ENCODE results near the gene EIF4G1. TPM values are rescaled to one million over a fixed set of nuclear protein-coding genes. Genes with fewer than 3 reads are reported as not detected.

EIF4G1 gene
- total RNA-seq, 1 donor from 2014 or later: 381 TPM

- no peak for TF ChIP-seq CTCF (IDR thresholded peaks at IDR 0.05; ENCODE audit: insufficient read depth, low read length, poor library complexity, severe bottlenecking)
- H3K4me3 ChIP-seq (ENCODE audit: low read depth, low read length): no peak overlapping the region
- H3K36me3 ChIP-seq (ENCODE audit: control insufficient read depth, insufficient read depth, low read length): no peaks in the 10 kb centered on the region
- peaks cover 8% of the 10 kb centered on the region for H3K27me3 ChIP-seq (ENCODE audit: control insufficient read depth, insufficient read depth, low read length)
- no peak for DNase-seq (ENCODE audit: low read depth)
Observed at GRCh38 chr3:184291044-184291737, 23.2 kb upstream of the EIF4G1 start.

DNA sequence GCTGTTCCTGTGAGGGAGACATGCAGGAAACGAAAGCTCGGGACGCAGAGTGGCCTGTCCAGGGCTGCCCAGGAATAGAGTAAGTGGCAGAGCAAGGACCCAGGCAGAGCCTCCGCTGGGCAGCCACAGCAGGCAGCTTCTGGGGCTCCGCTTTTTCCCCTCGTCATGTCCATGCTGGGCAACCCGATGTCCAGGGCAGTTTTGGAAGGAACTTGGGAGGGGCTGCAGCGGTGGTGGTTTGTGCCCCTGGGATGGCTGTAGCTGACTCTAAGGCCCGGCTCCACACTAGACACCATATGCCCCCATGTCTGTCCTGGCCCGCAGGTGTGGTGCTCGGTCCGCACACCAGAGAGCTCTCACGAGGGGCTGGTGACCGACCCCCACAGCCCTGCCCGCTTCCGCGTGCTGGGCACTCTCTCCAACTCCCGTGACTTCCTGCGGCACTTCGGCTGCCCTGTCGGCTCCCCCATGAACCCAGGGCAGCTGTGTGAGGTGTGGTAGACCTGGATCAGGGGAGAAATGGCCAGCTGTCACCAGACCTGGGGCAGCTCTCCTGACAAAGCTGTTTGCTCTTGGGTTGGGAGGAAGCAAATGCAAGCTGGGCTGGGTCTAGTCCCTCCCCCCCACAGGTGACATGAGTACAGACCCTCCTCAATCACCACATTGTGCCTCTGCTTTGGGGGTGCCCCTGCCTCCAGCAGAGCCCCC lies 22.5 kb upstream of the EIF4G1 start:
- no peak for DNase-seq (ENCODE audit: low read depth)
- Histone ChIP-seq H3K4me3 (ENCODE audit: low read depth, low read length) (no peak overlapping the region), H3K27me3 (ENCODE audit: control insufficient read depth, insufficient read depth, low read length) (peaks cover 8% of the 10 kb centered on the region), H3K36me3 (ENCODE audit: control insufficient read depth, insufficient read depth, low read length) (no peaks in the 10 kb centered on the region)
- no peak for TF ChIP-seq CTCF (IDR thresholded peaks at IDR 0.05; ENCODE audit: insufficient read depth, low read length, poor library complexity, severe bottlenecking)

DNA sequence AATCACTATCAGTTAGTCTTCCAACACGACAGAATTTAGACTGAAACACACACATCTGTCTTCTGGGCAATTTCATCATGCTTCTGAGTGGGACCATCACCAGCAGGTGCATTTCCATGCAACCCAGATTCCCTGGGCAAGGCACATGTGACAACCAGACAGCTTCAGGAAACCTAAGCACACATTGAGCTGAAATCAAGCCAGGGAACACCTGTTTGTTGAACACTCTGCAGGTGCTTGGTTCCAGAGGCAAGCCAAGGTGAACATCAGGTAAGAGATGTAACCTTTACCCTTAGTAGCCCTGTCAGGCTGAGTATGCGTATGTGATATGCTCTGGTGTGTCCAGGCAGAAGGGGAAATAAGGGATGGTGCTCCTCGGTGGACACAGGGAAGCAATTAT lies 18.6 kb upstream of the EIF4G1 start:
- no peak for DNase-seq (ENCODE audit: low read depth)
- peaks cover 6% of the 10 kb centered on the region for H3K27me3 ChIP-seq (ENCODE audit: control insufficient read depth, insufficient read depth, low read length)
- no peaks in the 10 kb centered on the region for H3K36me3 ChIP-seq (ENCODE audit: control insufficient read depth, insufficient read depth, low read length)
- H3K4me3 ChIP-seq (ENCODE audit: low read depth, low read length): no peak overlapping the region
- no peak for TF ChIP-seq CTCF (IDR thresholded peaks at IDR 0.05; ENCODE audit: insufficient read depth, low read length, poor library complexity, severe bottlenecking)

GRCh38 chr3:184296616-184297015 lies 17.8 kb upstream of the EIF4G1 start:
- Histone ChIP-seq H3K27me3 (ENCODE audit: control insufficient read depth, insufficient read depth, low read length) (peaks cover 6% of the 10 kb centered on the region), H3K4me3 (ENCODE audit: low read depth, low read length) (no peak overlapping the region), H3K36me3 (ENCODE audit: control insufficient read depth, insufficient read depth, low read length) (no peaks in the 10 kb centered on the region)
- no peak for DNase-seq (ENCODE audit: low read depth)
- TF ChIP-seq CTCF (IDR thresholded peaks at IDR 0.05; ENCODE audit: insufficient read depth, low read length, poor library complexity, severe bottlenecking): no peak

GRCh38 chr3:184298759-184299487 lies 15.5 kb upstream of the EIF4G1 start, which contains the start of gene PSMD2:
TSS of gene PSMD2 (plus strand) at chr3:184299241. CDS start at chr3:184299267, 26 bp downstream.
- Histone ChIP-seq H3K27me3 (ENCODE audit: control insufficient read depth, insufficient read depth, low read length) (peaks cover 3% of the 10 kb centered on the region), H3K4me3 (ENCODE audit: low read depth, low read length) (peak within 1 kb of the TSS; percentile 82), H3K36me3 (ENCODE audit: control insufficient read depth, insufficient read depth, low read length) (peaks cover 1% of the 10 kb centered on the region)
- DNase-seq (ENCODE audit: low read depth): peak; percentile 73
- TF ChIP-seq CTCF (IDR thresholded peaks at IDR 0.05; ENCODE audit: insufficient read depth, low read length, poor library complexity, severe bottlenecking): no peak
